Measurements from ENCODE around the gene PLK3.
A peak's percentile ranks its signal among the peaks of the same experiment; 100 is the strongest.
"Not testable (repeated sequence)": the region's sequence is repeated elsewhere in the genome, so short reads cannot be mapped to it uniquely, and the experiment has no call there.

The PLK3 gene

DNA sequence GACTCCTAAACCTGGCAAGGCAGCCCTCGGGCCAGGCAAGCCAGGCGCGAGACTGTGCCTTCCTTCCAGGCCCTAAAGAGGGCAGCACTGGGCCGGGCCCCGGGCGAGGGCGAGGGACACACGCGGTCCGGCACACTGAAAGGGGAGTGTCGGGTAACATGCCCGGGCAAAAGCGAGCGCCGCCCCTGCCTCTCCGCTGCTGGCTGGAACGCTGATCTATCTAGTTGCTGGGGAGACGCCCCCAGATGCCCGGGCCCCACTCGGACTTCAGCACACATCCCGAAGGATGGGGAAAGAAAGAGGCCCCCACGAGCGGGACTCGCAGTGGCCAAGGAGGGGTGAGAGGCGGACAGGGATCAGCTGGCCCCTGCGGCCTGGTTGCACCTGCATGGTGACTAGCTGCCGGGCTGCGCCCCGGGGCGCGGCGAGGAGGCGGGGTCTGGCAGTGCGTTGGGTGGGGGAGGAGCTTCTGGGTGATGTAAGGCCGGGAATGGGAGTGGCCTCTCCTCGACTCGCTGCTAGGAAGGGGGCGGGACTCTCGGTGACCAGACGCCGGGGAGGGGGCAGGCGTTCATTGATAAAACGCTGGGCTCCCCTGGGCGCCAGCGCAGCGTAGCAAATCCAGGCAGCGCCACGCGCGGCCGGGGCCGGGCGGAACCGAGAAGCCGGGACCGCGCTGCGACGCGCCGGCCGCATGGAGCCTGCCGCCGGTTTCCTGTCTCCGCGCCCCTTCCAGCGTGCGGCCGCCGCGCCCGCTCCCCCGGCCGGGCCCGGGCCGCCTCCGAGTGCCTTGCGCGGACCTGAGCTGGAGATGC, at the start of gene PLK3:
Gene PLK3, plus strand, starts transcription at position 608 of the 815 bp plus-strand sequence. Its CDS starts 87 bp downstream, at position 695.
- peak; percentile 98 to 99 for DNase-seq

DNA sequence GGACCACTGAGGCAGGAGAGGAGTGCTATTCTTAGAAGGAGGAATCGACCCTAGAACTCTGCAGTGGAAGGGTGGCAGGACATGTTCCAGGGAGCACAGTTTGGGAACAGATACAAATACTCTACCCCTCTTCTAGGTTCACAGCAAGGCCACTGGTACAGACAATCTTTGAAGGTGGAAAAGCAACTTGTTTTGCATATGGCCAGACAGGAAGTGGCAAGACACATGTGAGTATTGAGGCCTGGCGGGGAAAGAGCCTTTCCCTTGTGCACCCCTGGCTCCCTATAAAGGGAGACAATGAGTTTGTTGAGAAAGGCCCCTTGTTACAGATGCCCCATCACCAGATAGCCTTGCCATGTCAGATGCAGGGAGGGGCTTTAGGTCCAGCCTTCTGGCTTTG, 42.8 kb upstream of the PLK3 start:
- no peak for DNase-seq

DNA sequence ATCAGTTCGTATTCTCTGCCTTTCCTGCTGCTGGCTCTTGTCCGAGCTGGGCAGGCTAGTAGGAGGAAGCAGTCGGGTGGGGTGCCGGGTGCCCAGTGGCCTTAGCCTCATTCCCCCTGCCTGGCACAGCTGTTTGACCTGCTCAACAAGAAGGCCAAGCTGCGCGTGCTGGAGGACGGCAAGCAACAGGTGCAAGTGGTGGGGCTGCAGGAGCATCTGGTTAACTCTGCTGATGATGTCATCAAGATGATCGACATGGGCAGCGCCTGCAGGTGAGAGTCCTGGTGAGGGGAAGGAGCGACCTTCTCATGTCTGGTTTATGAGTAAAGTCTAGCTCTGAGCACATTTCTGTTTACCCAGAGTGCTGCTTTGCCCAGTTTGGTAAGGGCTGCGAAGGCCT, 41.1 kb upstream of the PLK3 start:
- no peak for DNase-seq

DNA sequence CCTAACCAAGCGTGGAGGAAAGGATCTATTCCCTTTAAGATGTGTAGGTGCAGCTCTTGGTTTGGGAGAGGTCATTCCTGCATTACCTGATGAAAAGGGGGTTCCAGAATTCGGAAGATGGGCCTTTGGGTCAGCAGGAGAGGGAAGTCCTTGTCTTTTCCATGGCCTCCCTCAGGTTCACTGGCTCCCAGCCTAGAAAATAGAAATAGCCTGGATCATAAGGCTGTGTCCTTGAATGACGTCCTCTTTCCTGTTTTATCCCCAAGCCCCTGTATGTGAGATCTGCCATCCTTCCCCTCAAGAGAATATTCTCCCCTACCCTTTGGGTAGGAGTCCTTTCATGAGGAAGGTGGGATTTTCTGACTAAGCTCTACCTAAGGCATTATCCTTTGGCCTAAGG, 39.3 kb upstream of the PLK3 start:
- DNase-seq, result no peak

DNA sequence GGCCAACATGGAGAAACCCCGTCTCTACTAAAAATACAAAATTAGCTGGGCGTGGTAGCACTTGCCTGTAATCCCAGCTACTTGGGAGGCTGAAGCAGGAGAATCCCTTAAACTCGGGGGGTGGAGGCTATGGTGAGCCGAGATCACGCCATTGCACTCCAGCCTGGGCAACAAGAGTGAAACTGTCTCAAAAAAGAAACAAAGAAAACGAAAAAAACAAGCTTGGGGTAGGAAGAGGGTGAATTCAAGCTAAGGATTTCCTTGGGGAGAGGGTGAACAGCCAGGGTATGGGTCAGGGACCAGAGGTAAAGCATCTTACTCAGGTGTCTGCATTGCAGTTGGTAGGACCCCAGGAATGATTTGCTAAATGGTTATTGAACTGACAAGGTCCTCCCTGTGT, 33.8 kb upstream of the PLK3 start:
- not testable (repeated sequence) for DNase-seq

DNA sequence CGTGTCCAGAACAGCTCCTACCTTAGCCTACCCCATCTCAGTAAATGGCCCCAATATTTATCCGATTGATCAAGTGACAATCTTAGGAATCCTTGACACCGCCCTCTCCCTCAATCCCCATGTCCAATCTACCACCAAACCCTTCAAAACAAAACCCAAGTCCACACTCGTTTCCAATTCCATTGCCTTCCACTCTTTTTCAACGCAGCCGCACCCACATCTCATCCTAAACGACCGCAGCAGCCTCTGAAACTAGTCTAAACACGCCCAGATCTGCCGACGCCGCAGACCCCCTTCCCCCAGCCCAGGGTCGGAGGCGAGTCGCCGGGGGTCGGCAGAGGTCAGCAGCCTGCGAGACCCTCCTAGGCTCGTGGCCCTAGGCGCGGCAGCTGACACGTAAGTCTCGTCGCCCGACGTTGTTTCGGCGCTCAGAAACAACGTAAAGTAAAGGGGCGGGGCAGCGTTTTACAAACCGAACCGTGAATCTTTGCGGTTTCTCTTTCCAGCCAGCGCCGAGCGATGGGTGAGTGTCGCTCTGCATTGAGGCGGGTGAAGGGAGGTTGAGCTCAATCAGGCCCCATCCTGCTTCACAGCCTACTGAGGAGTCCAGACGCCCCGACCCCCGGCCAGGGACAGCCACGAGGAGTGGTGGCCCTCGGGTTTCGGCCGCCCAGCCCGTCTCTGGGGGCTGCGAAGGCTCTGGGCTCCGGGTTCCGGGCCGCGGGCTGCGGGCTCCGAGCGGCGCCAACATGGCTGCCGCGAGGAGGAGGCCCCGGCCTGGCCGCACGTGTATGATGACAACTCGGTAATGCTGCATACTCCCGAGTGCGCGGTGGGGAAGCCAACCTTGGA, 24.9 kb upstream of the PLK3 start, which contains the start of gene RPS8:
Gene RPS8, plus strand, starts transcription at position 463 of the 852 bp plus-strand sequence. Its CDS starts 57 bp downstream, at position 520.
- DNase-seq, result peak; percentile 89 to 92

DNA sequence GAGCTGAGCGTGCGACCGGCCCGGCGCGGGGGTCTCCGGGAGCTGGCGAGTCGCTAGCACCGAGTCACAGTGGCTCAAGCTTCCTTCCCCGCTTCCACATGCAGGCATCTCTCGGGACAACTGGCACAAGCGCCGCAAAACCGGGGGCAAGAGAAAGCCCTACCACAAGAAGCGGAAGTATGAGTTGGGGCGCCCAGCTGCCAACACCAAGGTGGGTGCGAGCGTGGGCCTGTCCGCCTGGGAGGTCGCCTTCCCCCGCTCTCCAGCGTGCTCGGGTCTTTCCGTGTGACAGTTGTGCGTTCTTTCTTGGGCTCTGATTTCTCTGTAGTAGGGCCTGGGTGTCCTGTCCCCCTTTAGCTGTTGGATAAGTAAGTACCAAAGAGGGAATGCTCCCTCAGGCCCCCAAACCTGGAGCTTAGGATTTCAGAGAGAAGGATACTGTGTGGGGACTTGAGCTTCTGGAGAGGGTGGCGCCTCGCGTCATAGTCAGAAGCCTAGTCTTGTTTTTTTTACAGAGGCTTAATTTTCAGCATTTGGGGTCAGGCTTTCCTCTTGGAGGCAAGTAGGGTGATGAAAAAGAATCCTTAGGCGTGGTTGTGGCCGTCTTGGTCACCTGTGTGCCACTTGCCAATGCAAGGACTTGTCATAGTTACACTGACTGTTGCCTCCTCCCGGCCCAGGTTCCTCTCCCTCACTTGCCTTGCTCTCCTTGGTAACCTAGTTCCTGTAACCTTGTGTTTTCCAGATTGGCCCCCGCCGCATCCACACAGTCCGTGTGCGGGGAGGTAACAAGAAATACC, 24.0 kb upstream of the PLK3 start:
- peak; percentile 45 for DNase-seq

DNA sequence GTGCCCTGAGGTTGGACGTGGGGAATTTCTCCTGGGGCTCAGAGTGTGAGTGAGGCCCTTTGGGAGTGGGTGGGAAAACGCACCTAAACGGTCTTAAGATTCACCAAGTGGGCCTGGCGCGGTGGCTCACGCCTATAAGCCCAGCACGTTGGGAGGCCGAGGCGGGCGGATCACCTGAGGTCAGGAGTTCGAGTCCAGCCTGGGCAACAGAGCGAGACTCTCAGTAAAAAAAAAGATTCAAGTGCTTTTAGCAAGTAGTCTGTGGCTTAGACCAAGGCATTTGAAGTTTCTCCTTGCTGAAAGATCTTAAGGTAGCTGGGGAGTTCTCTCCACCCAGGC, 23.5 kb upstream of the PLK3 start:
- peak in 1 of 2 experiments; percentile 38 for DNase-seq

DNA sequence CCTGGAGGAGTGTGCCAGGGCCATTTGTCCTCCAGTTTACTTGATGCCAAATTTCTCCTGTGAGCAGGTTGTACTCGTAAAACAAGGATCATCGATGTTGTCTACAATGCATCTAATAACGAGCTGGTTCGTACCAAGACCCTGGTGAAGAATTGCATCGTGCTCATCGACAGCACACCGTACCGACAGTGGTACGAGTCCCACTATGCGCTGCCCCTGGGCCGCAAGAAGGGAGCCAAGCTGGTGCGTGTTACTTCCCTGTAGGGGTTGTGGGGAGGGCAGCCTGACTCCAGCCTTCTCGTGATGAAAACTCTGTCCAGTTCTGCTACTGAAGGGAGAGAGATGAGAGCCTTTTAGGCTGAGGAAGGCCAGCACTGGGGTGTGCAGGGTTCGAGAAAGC, 22.6 kb upstream of the PLK3 start:
- DNase-seq, result no peak

DNA sequence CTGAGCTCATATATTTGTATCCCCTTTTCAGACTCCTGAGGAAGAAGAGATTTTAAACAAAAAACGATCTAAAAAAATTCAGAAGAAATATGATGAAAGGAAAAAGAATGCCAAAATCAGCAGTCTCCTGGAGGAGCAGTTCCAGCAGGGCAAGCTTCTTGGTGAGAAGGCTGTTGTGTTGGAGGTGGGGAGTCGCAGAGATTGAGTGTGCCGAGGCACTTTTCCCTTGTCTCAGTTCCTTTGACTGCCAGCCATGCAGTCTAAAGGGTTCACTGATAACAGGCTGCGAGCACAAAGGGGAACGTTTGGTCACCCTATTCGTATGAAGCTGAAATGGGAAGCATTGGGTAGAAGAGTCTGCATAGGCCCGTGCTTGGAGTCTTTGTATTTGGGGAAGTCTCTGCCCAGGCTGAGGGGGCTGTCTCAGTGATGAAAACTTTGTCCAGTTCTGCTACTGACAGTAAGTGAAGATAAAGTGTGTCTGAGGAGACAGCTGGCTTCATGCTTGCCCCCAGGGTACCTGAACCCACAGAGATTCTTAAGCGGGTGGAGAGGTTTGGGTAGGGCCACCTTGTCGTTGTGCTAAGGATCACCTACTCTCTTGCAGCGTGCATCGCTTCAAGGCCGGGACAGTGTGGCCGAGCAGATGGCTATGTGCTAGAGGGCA, 22.1 kb upstream of the PLK3 start:
- no peak for DNase-seq

DNA sequence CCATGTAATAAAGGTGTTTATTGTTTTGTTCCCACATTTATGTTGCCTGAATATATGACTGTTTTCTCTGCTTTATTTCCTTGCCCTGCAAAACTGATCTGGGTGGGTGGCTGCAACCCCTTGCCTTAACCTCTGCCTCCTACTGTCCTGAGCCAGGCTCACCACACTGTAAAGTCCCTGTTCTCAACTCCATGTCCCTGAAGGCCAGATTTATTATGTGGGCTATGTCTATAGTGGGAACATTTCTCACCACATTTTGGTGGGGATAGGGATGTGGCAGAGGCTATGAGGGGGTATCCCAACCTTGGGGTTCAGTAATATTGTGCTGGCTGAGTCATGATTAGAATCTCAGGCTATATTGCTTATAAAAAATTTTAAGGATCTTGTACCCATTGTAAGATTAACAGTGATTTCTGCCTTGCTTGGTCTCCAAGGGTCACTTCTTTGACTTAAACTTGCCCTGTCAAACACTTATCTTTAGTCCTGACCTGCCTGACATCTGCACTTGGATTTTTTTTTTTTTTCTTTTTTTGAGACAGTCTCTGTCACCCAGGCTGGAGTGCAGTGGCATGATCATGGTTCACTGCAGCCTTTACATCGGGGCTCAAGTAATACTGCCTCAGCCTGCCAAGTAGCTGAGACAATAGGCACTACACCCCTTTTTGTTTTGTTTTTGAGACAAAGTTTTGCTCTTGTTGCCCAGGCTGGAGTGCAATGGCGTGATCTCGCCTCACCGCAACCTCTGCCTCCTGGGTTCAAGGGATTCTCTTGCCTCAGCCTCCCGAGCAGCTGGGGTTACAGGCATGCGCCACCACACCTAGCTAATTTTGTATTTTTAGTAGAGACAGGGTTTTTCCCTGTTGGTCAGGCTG, 21.2 kb upstream of the PLK3 start:
- DNase-seq, result no peak

DNA sequence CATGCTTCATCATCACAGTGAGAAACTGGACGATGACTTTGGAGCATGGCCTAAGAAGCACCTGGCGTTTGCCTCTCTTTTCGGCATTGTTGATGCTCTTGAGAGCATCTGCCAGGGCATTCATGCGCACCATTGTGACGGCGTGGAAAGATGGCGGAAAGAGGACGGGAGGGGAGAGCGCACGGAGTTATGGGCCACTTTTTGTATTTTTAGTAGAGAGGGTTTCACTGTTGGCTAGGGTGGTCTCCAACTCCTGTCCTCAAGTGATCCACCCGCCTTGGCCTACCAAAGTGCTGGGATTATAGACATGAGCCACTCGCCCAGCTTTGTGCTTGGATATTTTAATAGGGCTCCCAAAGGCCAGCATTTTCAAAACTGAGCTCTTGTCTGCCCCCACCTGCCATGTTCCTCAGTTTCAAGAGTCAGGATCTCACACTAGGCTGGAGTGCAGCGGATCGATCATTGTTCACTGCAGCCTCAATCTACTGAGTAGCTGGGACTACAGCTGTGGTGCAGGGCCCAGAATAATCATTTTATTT, 19.5 kb upstream of the PLK3 start:
- no peak for DNase-seq

DNA sequence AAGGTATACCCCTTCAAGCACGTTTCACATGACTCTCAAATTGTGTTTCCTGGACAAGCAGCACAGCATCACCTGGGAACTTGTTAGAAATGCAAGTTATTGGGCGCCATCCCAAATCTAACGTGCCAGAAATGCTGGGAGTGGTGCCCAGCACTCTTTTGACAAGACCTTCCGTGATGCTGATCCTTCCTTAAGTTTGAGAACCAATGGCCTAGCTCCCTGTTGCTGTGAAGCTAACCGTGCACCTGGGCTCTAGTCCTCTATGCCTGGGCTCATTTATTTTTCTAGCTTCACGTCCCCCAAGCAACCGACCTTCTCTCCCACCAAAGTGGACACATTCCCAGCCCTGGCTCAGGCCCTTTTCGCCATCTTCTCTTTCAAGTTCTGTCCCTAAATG, 16.5 kb upstream of the PLK3 start:
- no peak for DNase-seq

DNA sequence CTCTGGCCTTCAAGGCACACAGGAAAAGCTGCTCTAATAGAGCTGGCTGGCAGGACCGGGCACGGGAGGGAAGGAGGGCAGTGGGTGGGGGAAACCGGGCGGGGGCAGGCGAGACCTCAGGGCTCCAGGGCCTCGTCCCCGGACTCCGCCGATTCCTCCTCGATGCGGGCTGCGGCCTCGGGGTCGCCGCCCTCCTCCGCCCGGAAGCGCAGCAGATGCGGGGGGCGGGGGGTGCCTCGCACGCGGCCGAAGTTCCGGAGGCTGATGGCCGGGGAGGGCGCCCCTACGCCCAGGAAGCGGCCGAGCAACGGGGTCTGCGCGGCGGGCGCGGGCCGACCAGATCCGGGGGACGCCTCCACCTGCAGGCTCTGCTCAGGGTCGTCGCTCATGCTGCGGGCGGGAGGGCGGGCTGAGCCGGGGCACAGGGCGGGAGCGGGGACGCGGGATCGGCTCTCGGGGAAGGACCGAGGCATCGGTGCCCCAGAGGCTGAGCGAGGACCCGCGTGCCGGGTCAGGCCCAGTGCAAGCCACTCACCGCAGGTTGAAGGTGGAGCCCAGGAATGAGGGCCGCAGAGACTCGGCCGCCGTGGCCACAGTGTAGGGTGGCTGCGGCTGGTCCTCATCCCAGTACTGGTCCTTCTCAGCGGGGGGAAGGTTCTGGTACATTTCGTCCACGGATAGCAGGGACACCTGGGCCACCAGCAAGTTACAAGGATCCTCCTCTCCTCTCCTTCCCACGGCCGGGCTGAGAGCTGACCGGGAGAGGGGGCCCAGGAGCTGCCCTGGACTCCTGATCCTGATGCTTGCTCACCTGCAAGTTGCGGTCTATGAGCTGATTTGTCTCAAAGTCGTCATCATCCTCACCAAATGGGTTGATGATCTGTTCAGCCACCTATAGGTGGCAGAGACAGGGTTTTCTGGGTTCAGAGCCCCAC, 15.8 kb upstream of the PLK3 start:
- peak in 1 of 2 experiments; percentile 43 for DNase-seq

DNA sequence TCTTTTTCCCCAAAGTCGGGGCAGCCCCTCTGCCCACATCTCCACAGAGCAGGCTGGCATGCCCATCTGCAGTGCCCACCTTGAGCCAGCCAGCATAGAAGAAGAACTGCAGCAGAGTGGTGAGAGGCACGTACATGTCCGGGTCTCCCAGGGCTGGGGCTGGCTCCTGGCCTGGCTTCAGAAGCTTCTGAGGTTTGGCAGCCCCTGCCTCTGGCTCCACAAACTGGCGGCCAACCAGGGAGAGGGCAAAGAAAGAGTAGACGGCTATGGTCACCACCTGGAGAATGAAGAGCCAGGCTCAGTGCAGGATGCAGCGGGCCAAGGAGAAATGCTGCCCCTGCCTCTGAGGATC, 15.2 kb upstream of the PLK3 start:
- DNase-seq, result no peak

DNA sequence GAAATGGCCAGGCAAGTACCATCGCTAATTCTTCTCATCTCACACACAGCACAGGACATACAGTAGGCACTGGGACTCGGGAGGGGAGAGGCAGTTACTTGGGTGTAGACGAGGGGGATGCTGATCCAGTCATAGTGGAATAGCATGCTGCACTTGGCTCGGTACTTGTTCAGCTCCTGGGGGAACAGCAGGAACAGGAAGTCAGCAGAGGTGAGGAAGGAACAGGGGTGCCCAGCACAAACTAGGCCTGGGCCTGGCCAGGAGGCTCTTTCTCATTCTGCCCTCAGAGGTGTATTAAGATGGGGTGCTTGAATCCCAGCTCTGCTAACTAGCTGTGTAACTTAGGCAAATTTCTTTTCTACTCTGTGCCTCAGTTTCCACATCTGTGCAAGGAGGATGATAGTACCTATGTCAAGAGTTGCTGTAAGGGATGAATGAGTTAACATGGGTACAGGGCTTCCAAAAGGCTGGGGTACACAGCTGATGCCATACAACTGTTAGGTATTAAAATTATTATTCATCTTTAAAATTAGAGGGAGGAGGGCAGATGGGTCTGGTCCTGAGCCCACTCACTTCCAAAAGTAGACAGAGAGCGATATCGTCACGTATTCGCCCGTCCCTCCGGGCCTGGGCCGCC, 14.6 kb upstream of the PLK3 start:
- DNase-seq, result no peak

DNA sequence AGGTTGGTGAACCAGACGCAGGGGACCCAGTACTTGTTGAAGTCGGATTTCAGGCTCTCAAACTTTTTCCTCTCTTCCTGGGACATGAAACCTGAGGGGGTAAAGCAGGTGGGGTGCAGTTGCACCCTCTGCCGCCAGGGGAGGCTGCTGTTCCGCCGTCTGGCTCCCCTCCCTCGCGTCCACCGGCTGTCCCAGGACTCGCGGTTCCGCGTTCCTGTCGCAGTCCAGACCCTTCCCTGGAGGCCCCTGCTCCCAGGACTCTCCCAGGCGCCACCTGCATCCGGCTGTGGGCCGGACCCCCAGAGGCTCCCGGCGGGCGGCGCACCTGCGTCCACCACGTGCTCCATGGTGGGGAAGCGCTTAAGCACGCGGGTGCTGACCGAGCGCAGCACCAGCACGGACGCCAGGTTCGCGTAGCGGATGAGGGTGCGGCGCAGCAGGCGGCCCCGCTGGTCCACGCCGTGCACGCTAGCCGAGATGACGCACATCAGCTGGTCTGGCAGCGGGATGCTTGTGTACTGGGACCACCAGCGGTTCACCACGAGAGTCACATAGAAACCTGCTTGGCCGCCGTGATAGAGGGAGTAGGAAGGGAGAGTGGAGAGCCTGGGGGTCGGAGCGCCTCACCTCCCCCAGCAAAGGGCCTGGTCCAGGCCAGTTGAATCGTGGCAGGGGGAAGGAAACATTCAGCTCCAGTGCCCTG, 13.9 kb upstream of the PLK3 start:
- peak; percentile 81 to 85 for DNase-seq

DNA sequence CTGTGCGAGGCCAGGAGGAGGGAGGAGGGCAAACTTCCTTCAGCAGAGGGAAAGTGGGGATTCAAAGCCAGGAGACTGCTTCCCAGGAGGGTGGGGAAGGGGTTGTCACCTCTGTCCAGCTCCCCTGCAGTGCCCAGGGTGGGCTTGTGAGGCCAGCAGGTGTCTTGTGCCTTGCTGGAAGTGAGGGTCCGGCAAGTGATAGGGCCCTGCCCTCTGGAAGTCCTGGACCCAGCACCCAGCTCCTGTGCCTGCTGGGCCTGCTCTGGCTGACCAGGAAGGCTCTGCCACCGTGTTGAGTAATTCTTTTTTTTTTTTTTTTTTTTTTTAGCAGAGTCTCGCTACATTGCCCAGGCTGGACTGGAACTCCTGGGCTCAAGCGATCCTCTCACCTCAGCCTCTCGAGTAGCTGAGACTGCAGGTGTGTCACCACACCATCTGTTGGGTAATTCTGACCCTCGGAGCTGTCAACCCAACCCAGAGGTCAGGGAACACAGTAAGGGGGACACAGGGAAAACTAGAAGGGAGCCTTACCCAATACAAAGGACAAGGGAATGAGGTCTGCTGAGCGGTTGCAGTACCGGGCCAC, 13.2 kb upstream of the PLK3 start:
- DNase-seq, result no peak

DNA sequence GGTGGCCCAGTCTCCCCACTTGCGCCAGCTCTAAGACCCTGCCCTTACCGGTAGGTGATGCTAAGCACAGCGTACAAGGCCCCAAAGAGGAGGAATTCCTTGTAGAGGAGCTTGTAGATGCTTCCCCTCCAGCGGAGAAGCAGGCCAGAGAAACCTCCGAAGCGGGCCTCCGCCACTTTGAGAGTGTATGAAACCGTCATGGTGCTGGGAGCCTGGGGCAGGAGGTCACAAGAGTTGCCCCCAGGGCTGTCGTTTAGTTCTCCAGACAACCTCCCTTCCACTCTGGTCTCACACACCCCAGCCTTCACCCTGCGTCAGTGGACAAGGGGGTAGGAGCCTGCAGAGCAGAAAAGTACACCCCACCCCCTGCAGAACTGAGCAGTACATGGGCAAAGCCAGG, 12.7 kb upstream of the PLK3 start:
- no peak for DNase-seq

Measured in activated CD4-positive, alpha-beta T cell treated with anti-CD3 and anti-CD28 coated beads, Interleukin-2, amount 50 U/mL, for 48 hours (primary cell).